Kidney glomerular epithelial cell (primary cell): ENCODE measurements around the gene HMGXB3.
"Not testable (repeated sequence)": the region's sequence is repeated elsewhere in the genome, so short reads cannot be mapped to it uniquely, and the experiment has no call there.

Source experiments
- DNase-seq: peaks from one replicate; lab custom pipeline; 2025; lab: John Stamatoyannopoulos, UW

HMGXB3 gene

DNA sequence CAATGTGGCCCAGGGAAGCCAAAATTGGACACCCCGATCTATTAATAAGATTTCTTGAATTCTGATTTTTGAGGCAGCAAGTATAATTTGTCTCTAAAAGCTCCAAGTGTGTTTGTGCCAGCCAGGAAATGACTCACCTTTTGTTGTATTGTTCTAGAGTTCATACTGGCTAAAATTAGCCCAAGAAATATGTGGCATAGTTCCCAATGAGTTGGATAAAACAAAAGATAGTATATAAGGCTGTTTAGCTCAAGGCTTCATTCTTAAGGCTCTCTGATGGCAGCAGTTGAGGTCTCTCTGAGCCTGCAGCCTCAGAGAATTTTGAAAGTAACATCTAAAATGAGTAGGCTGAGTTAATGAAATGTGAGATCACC is 21.6 kb downstream of the HMGXB3 start:
- peak; percentile 78 for DNase-seq

GRCh38 chr5:150022681-150023080 is 22.1 kb downstream of the HMGXB3 start:
- no peak for DNase-seq

DNA sequence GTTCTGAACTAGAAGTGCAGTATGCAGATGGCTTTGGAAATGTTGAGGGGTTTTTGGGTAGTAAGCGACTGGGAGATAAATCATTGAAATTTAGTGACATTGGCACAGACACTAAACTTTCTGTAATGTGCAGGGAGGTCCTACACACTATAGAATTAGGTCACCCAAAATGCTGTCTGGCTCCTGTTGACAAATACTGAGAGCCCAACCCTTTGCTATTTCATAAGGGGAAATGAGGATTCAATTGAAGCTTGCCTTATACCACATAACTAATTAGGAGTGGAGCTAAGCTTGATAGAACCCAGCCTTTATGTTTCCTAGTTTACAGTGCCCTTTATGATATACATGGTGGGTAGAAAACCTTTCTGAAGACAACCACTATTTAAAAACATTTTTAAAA is 22.6 kb downstream of the HMGXB3 start:
- no peak for DNase-seq

GRCh38 chr5:150024346-150024984 is 23.9 kb downstream of the HMGXB3 start:
- DNase-seq, result peak; percentile 19

DNA sequence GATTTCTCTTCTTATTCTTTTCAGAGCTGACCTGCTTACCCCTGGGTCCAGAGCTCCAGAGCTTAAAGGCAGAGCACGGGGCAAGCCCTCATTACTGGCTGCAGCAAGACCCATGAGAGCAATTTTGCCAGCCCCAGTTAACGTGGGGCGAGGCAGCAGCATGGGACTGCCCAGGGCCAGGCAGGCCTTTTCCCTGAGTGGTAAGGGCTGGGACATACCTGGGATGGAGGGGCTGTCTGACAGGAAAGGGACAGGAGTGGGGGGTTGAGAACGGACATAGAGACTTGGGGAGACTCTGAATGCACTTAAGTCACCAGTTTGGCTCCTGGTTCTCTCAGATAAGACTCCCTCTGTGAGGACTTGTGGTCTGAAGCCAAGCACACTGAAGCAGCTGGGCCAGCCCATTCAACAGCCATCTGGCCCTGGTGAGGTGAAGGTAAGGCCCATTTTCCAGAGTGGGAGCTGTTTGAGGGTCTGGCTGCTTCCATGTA is 26.2 kb downstream of the HMGXB3 start:
- DNase-seq, result no peak

DNA sequence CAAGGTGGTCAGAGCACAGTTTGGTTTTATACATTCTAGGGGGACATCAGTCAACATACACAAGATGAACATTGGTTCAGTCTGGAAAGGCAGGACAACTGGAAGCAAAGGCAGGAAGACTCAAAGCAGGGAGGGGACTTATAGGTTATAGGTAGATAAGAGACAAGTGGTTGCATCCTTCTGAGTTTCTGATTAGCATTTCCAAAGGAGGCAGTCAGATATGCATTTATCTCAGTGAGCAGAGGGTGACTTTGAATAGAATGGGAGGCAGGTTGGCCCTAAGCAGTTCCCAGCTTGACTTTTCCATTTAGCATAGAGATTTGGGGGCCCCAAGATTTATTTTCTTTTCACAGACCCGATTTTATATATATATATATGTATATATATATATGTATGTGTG is 27.5 kb downstream of the HMGXB3 start:
- DNase-seq, result not testable (repeated sequence)

- DNase-seq, result no peak
Observed at GRCh38 chr5:150033334-150033733, 32.8 kb downstream of the HMGXB3 start.

GRCh38 chr5:150034662-150035061 is 34.1 kb downstream of the HMGXB3 start:
- no peak for DNase-seq

GRCh38 chr5:150035139-150035895 is 34.8 kb downstream of the HMGXB3 start:
- DNase-seq, result no peak

GRCh38 chr5:150036513-150036912 is 36.0 kb downstream of the HMGXB3 start:
- no peak for DNase-seq

- DNase-seq, result no peak
Observed at GRCh38 chr5:150038547-150038946, 38.0 kb downstream of the HMGXB3 start.

DNA sequence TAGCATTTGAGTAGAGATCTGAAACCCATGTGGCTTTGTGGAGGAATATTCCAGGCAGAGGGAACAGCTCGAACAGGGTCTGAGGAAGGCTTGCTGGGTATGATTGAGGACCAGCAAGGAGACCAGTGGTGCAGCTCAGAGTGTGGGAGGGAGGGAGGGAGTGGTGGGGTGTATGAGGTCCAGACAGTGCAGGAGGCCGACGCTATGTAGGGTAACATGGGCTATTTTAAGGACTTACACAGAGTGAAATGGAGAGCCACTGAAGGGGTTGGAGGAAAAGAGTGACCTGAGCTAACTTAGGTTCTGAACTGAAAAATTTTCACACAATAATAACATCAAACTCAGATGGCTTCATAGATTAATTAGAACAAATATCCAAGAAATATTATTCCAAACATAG is 41.9 kb downstream of the HMGXB3 start:
- DNase-seq, result no peak

DNA sequence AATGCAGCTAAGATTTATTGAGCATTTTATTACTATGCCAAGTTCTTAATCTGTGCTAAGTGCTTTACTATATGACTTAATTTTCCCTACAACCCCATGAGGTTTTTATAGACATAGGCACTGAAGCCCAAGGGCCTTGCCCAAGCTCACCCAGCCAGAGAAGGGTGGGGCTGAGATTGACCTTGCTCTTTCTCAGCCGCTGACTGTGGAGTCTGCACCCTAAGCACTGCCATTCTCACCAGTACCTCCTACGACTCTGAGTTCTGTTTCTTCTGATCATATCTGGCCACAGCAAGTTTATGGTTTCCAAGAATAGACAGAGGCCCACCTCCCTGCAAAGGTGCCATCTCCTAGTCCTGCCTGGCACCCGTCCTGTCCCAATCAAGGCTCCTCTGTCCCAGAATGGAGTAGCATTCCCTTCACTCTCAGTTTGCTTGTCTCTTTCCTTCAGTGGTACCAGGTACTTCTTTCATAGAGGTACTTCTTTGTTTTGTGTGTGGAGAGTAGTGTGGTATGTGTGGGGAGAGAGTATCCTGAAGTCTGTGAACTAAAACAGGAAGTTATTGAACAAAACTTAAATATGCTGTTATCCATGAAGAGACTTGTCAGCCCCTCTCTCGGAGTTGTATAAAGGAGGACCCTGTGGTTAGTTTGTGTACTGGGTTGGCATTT is 43.3 kb downstream of the HMGXB3 start:
- no peak for DNase-seq

- DNase-seq, result no peak
Observed at GRCh38 chr5:150044329-150044681, 43.8 kb downstream of the HMGXB3 start.

GRCh38 chr5:150044712-150045111 is 44.2 kb downstream of the HMGXB3 start:
- DNase-seq, result no peak

- no peak for DNase-seq
Observed at GRCh38 chr5:150045549-150045948, 45.0 kb downstream of the HMGXB3 start.

- no peak for DNase-seq
Observed at GRCh38 chr5:150046031-150046430, 45.5 kb downstream of the HMGXB3 start.

GRCh38 chr5:150050172-150050811 is 49.8 kb downstream of the HMGXB3 start:
- peak; percentile 76 for DNase-seq

DNA sequence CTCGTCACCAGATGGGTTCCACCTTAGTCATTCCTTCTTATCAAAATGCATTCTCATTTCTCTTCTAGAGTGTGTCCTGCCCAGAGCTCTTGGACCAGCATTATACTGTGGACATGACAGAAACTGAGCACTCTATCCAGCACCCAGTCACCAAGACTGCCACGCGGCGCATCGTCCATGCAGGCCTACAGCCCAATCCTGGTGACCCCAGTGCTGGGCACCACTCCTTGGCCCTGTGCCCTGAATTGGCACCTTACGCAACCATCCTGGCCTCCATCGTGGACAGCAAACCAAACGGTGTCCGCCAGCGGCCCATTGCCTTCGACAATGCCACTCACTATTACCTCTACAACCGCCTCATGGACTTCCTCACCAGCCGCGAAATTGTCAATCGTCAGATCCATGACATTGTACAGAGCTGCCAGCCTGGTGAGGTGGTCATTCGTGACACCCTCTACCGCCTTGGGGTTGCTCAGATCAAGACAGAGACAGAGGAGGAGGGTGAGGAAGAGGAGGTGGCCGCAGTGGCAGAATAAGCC is 51.2 kb downstream of the HMGXB3 start:
- no peak for DNase-seq

DNA sequence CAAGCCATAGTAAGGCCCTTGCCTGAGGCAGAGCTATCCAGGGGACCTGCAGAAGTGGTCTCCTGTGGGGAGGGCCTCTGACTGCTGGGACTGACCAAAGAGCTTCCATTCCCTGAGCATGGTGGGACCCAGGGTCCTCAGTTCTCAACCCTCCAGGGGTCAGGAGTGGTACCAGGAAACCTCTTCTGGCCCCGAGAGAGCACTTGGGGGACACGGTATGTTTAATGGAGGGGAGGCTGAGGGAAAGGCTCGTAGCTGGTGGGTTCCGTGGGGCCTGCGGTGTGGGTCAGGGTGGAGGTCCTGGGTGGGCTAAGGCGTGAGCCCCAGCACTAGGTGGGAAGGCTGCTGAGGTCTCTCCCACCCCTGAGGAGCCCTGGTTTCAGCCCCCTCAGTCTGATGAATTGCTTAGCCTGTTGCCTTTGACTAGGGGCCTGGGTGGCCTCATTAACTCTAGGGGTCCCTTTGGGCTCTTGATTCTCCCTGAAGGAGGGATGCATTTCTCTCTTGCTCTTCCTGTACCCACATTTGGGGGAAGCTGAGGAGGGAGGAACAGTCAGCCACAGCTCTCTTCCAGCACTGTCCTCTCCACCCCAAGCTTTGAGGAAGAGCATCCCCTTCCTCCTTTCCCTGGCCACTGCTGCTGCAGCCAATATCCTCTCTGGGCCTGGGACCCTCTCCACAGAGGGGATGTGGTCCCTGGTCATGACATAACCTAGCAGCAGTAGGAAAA is 51.9 kb downstream of the HMGXB3 start:
- no peak for DNase-seq

GRCh38 chr5:150052956-150053712 is 52.6 kb downstream of the HMGXB3 start:
- DNase-seq, result peak; percentile 80
